SU-DHL-6 (cell line): Measurements from ENCODE around the gene CHD2.

Experiments
- H2AFZ ChIP-seq: fragments of 200-600 bp; sonication (generic); 2 replicates; pipeline ENCODE4 v1.6.1; 2014; ENCODE audit warnings: low read depth, mild to moderate bottlenecking, moderate library complexity, mixed read lengths, antibody characterized with exemption, low read length; ENCODE audit not compliant: severe bottlenecking
- H3F3A ChIP-seq: fragments of 200-600 bp; shearing (Covaris generic); 2 replicates; pipeline ENCODE4 v1.6.0; 2016; ENCODE audit warnings: antibody characterized with exemption, mild to moderate bottlenecking; ENCODE audit not compliant: insufficient read depth
- H3K27ac ChIP-seq: fragments of 200-600 bp; sonication (generic); 2 replicates; pipeline ENCODE4 v1.5.1; 2016; ENCODE audit warnings: low read depth, mild to moderate bottlenecking, low read length, moderate library complexity, mixed read lengths
- H3K27me3 ChIP-seq: fragments of 200-600 bp; sonication (generic), shearing (Covaris generic); 2 replicates; pipeline ENCODE4 v1.6.0; 2014; ENCODE audit warnings: mild to moderate bottlenecking, low read length
- H3K36me3 ChIP-seq: fragments of 200-600 bp; sonication (generic); 2 replicates; pipeline ENCODE4 v1.6.1; 2014; ENCODE audit warnings: mild to moderate bottlenecking, low read length, mixed read lengths
- H3K4me2 ChIP-seq: fragments of 300-600, 200-600 bp; shearing (Covaris generic), sonication (generic); 2 replicates; pipeline ENCODE4 v1.6.0; 2014; ENCODE audit warnings: low read length, low read depth, mild to moderate bottlenecking; ENCODE audit not compliant: poor library complexity, severe bottlenecking
- H3K4me3 ChIP-seq: fragments of 200-600 bp; sonication (generic); 2 replicates; pipeline ENCODE4 v1.5.1; 2014; ENCODE audit warnings: antibody characterized with exemption, low read length, mild to moderate bottlenecking, mixed read lengths; ENCODE audit not compliant: insufficient read depth, poor library complexity, severe bottlenecking
- H3K79me2 ChIP-seq: fragments of 200-600 bp; sonication (generic); 2 replicates; pipeline ENCODE4 v1.6.1; 2014; ENCODE audit warnings: mild to moderate bottlenecking, low read length, moderate library complexity; ENCODE audit not compliant: insufficient read depth
- H3K9ac ChIP-seq: fragments of 200-600 bp; sonication (generic); 2 replicates; pipeline ENCODE4 v1.7.0; 2014; ENCODE audit warnings: mild to moderate bottlenecking, low read length
- H3K9me2 ChIP-seq: fragments of 200-600 bp; sonication (generic); replicated peaks from 2 replicates; pipeline ENCODE4 v1.6.1; 2014; ENCODE audit warnings: low read length; ENCODE audit not compliant: insufficient read depth
- H3K9me3 ChIP-seq: fragments of 200-600 bp; sonication (generic); 2 replicates; pipeline ENCODE4 v1.6.1; 2014; ENCODE audit warnings: low read length, mixed read lengths; ENCODE audit not compliant: insufficient read depth
- H4K20me1 ChIP-seq: fragments of 200-600 bp; sonication (generic); 2 replicates; pipeline ENCODE4 v1.6.1; 2014; ENCODE audit warnings: low read depth, mild to moderate bottlenecking, antibody characterized with exemption, low read length, moderate library complexity, mixed read lengths
- CTCF ChIP-seq: fragments of 200-600 bp; sonication (generic); IDR thresholded peaks from one replicate; pipeline ENCODE4 v1.5.1; 2017; ENCODE audit warnings: antibody characterized with exemption, mild to moderate bottlenecking, low read length, moderate library complexity; ENCODE audit not compliant: insufficient read depth, poor library complexity, severe bottlenecking
- EZH2phosphoT487 ChIP-seq: fragments of 200-600 bp; sonication (generic), shearing (Covaris generic); conservative IDR thresholded peaks from 2 replicates; pipeline ENCODE4 v1.6.1; 2018; ENCODE audit warnings: mild to moderate bottlenecking, antibody characterized with exemption, low read length, moderate library complexity, mixed read lengths

Gene CHD2

DNA sequence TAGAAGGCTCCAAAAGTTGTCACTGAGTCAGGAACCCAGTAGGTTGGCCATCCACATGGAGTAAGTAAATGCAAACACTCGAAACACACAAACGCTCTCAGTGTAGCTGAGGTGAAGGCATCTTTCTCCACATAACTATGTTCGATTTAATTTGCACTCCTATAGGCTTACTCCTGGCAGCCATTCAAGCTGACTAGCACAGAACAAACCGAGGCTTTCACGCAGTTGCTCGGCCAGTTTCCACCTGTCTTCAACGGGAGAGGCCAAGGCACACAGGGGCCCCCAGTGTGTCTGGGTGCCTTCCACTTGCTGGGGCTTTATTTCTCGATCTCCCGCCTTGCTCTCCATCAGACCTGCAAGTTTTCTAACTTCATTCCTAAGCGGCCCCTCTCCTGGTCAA, 170.0 kb downstream of the CHD2 start:
- Histone ChIP-seq H3F3A (no peaks in the 10 kb centered on the region), H2AFZ (no peak overlapping the region), H3K4me3 (no peak overlapping the region), H3K9ac (no peak overlapping the region), H4K20me1 (no peaks in the 10 kb centered on the region), H3K9me3 (no peaks in the 10 kb centered on the region), H3K27me3 (no peaks in the 10 kb centered on the region), H3K79me2 (no peaks in the 10 kb centered on the region), H3K27ac (no peak overlapping the region), H3K9me2 (no peaks in the 10 kb centered on the region), H3K36me3 (no peaks in the 10 kb centered on the region), H3K4me2 (no peak overlapping the region)
- TF ChIP-seq EZH2phosphoT487, result no peak
- no peak for TF ChIP-seq CTCF

DNA sequence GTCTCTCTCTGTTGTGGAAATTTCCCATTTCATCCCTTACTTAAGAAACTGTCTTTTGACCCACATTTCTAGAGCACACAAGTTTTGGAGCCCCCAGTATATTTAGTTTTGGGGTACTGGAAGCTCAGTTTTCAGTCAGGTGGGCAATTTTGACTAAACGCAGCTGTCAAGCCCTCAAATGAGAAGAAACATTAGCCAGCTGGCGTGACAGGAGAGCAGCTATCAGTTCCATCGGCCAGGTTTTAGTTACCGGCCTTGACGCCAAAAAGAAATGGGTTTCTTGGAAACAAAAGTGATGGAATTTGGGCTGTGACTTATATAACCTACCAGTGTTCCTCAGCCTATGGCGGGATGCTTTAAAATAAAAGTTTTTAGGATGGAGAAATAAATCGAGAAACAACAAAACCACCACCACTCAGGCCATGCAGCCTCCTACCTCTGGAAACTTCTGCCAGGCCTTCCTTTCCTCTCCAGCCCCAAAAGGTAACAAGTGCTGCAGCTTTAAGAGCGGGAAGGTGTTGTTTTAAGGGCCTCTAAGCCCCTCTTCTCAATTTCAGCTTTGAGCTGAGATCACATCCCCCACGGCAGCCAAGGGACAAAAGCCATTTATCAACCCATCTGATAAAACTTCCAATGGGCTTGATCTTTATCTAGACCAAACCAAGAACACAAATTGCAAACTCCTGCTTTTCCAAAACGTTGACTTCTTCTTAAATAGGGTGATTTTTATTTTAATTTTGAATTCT, 170.6 kb downstream of the CHD2 start:
- no peak overlapping the region for H2AFZ ChIP-seq
- H3K9me2 ChIP-seq, result no peaks in the 10 kb centered on the region
- TF ChIP-seq CTCF (no peak), EZH2phosphoT487 (no peak)
- no peaks in the 10 kb centered on the region for H3K27me3 ChIP-seq
- no peak overlapping the region for H3K4me2 ChIP-seq
- H3K9me3 ChIP-seq, result no peaks in the 10 kb centered on the region
- no peaks in the 10 kb centered on the region for H3K36me3 ChIP-seq
- no peaks in the 10 kb centered on the region for H4K20me1 ChIP-seq
- H3K79me2 ChIP-seq, result no peaks in the 10 kb centered on the region
- no peak overlapping the region for H3K4me3 ChIP-seq
- no peak overlapping the region for H3K9ac ChIP-seq
- H3F3A ChIP-seq, result no peaks in the 10 kb centered on the region
- H3K27ac ChIP-seq, result no peak overlapping the region

DNA sequence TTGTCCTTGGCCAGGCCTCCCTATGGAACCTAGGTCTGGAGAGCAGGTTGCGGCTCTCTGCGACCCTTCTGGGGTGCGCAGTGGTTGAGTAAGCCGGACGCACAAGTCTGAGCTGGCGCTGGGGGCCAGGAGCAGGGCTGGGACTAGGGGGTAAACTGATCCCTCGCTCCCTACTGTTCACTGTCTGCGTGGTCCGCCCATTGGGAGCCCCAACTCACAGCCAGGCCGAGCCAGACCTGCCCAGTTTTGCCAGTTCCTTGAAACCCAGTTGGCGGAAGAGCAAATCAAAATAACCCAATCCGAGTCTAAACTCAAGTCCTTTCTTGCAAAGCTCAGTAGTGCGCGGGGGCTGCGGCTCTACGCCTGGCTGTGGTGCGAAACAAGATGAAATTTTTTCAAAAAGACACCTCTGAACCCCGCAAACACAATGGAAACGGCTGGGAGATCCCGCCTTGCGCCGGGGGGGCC, 171.4 kb downstream of the CHD2 start:
- H3F3A ChIP-seq, result no peaks in the 10 kb centered on the region
- no peaks in the 10 kb centered on the region for H4K20me1 ChIP-seq
- H3K4me2 ChIP-seq, result no peak overlapping the region
- no peak for TF ChIP-seq CTCF
- no peak for TF ChIP-seq EZH2phosphoT487
- H3K27me3 ChIP-seq, result no peaks in the 10 kb centered on the region
- no peaks in the 10 kb centered on the region for H3K9me3 ChIP-seq
- no peaks in the 10 kb centered on the region for H3K79me2 ChIP-seq
- no peak overlapping the region for H3K9ac ChIP-seq
- no peak overlapping the region for H3K4me3 ChIP-seq
- H3K36me3 ChIP-seq, result no peaks in the 10 kb centered on the region
- H3K27ac ChIP-seq, result no peak overlapping the region
- no peak overlapping the region for H2AFZ ChIP-seq
- no peaks in the 10 kb centered on the region for H3K9me2 ChIP-seq
